Stimulated activated CD4-positive, alpha-beta T cell treated with anti-CD3 and anti-CD28 coated beads, Interleukin-1b, Interleukin-23, amount 100 ng/mL, for 1 hour (primary cell): ENCODE results near the gene JAM3.

Source experiments
- DNase-seq, 2 donors: peaks; one replicate each; pipeline ENCODE4 v3.0.0-alpha.2; 2020; ENCODE audit warnings: low read depth in 2 of 2

Gene JAM3

DNA sequence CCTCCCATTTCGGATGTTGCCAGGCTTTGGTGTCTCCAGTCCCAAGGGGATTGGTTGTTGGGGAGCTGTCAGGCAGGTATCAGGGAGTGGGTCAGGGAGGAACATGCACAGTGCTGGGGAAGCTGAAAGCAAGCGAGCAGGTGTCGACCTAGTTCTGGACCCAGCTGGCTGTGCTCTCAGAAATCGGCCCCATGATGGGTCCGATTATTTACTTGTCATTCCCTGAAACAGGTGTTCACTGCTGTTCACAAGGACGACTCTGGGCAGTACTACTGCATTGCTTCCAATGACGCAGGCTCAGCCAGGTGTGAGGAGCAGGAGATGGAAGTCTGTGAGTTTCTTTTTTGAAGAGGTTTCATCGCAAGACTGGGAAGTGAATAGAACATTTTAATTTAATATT, 76.8 kb downstream of the JAM3 start:
- no peak for DNase-seq

DNA sequence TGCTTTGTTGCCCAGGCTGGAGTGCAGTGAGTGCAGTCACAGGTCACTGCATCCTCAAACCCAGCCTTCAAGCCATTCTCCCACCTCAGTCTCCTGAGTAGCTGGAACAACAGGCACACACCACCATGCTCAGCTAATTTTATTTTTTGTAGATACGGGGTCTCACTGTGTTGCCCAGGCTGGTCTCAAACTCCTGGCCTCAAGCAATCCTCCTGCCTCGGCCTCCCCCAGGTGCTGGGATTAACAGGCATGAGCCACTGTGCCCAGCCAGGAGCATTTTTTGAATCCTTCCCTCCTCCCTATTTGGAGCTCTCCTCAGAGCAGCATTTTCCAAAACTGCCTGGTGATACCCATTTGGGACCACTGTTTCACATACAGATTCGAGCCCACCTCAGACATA, 77.7 kb downstream of the JAM3 start:
- no peak for DNase-seq

DNA sequence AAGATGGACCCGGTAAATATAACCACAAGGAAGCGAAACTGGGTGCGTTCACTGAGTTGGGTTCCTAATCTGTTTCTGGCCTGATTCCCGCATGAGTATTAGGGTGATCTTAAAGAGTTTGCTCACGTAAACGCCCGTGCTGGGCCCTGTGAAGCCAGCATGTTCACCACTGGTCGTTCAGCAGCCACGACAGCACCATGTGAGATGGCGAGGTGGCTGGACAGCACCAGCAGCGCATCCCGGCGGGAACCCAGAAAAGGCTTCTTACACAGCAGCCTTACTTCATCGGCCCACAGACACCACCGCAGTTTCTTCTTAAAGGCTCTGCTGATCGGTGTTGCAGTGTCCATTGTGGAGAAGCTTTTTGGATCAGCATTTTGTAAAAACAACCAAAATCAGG, 80.5 kb downstream of the JAM3 start:
- DNase-seq: no peak

- DNase-seq: no peak
Measured at GRCh38 chr11:134150195-134150903, 81.5 kb downstream of the JAM3 start.

- DNase-seq: no peak
Measured at GRCh38 chr11:134151083-134151747, 82.3 kb downstream of the JAM3 start.

- no peak for DNase-seq
Measured at GRCh38 chr11:134152696-134153095, 83.8 kb downstream of the JAM3 start.

GRCh38 chr11:134153147-134153905, 84.5 kb downstream of the JAM3 start:
- DNase-seq: no peak

- DNase-seq: no peak
Measured at GRCh38 chr11:134154441-134154840, 85.6 kb downstream of the JAM3 start.

- DNase-seq: no peak
Measured at GRCh38 chr11:134155456-134155855, 86.6 kb downstream of the JAM3 start.

DNA sequence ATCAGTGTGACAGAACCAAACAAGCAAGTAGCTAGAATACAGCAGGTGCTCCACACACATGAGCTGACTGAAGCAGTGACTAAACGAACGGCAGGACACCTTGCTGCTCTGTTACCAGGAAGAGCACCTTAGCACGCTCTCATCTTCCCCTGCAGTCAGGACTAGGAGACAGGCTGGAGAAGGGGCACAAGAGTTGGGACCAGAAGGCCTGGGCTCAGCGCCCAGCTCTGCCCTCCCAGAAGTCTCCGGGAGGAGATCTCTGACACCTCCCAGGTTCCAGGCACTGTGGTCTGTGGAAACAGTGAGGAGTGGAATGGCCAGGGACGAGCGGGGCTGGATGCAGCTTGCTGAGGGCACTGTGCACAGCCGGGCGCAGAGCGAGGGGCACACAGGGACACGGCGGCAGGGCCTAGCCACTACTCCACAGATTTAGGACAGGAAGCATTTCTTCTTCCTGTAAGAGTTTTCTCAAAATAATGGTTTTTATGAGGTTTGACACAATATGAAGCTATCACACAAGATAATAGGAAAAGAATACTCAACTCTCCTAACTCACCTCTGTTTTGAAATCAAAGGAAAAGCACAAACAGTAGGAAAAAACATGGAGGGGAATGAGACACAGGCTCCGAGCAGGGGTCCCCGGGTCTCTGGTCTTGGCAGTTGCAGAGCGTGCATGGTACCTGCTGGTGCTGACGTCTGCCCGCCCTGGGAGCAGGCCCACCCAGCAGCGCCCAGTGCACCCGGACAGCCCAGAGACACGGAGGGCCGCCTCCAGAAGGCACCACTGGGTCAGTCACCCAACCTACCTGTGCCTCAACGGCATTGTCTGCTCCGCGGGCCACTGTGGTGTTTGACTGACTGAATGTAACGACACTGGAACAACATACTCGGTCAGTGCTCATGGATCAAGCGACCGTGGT, 87.3 kb downstream of the JAM3 start:
- DNase-seq: no peak

DNA sequence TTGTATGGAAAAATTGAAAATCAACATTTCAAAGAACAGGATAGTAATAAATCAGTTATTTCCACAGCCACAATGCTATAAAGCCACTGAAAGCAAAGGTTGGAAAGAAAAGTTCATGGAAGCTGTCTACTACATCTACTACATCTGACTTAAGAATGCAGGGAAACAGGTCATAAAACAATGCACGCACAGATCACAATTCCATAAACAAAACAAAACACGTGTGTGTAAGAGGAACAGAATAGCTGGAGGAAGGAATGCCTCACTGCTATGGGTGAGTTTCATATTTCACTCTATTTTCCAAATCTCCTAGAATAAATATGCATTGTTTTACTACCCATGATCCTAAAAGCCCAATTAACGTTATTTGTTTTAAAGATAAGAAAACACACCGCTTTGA, 88.6 kb downstream of the JAM3 start:
- no peak for DNase-seq

GRCh38 chr11:134158023-134158422, 89.2 kb downstream of the JAM3 start:
- DNase-seq: no peak

- DNase-seq: no peak
Measured at GRCh38 chr11:134159652-134160051, 90.8 kb downstream of the JAM3 start.

- no peak for DNase-seq
Measured at GRCh38 chr11:134164490-134165370, 95.9 kb downstream of the JAM3 start.

DNA sequence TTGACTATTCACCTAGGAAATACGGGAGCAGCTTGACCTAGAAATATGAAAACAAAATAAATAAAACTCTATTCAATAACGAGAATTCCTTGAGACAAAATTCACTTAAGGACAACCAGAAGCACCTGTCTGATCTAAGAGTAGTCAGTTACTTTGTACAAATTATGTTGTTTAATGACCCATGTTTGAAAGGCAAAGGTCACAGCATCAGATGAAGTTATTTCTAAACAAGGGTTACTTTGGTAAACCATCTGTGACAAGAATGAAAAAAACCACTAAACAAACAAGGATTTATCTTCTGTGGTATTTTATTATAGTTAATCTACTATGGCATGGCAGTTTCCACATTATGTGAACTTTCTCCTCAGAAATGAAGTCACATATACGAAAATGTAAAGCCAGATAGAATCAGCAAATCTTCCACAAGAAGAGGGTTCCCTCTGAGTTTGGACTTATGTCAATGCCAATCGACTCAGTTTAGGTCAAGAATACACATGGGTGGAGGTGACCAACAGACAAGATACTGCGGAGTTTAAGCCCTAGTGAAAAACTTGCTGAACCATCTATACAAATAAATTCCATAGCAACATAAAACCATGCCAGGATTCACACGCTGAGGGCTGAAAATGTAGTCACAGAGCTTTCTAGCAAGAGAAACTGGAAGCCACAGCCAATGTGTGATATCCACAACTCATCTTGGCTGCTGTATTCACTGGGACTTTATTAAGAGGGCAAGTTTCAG, 101.5 kb downstream of the JAM3 start:
- DNase-seq: no peak

- no peak for DNase-seq
Measured at GRCh38 chr11:134170919-134171281, 102.0 kb downstream of the JAM3 start.

DNA sequence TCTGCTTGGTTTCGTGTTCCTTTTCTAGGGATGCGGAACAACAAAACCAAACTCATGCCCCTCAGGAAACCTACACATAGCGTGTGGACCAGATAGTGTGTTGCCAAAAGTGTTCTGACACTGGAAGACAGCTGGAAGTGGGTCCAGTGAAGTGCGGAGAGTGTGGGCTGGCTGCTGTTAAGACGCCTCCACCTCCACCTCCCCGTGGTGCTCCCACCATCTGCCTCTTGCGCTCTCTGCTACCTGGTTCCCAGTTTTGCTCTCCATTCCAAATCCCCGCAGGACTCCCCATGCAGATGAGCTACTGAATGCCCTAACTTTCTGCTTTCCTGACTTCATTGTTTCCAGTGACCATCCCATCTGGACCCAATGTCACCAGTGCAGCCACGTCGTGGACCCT, 103.1 kb downstream of the JAM3 start:
- DNase-seq: no peak

- no peak for DNase-seq
Measured at GRCh38 chr11:134173296-134173695, 104.4 kb downstream of the JAM3 start.

- no peak for DNase-seq
Measured at GRCh38 chr11:134176284-134176683, 107.4 kb downstream of the JAM3 start.

DNA sequence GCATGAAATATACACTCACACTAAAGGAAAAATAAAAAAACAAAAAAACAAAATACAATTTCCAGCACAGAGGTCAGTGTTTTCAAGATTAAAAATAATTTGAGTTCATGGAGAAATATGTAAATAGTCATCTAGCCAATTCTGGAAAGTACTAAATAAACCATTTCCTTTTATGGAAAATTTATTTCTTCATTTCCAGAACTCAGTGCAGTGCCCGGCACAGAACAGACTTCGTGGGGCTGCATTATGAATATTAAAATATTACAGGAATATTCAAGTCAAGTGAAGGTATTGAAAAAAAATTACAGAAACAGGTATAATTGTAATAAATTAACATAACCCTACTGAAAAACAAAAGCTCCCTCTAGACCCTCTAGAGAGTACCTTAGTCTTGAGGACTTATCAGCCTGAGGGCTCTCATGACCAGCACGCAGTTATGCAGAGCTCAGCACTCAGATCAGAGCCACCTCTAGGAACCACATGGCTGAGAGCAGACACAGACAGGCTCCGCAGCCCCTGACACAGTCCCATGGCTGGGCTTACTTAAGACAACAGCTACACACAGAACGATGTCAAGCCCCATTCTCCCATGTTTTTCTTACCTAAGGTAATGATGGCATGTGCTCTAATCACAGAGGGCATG, 109.3 kb downstream of the JAM3 start:
- no peak for DNase-seq
